ENCODE data around the gene TMEM131.
"Not testable (repeated sequence)": the region's sequence is repeated elsewhere in the genome, so short reads cannot be mapped to it uniquely, and the experiment has no call there.

Gene TMEM131

GRCh38 chr2:97961534-97961933 lies 34.2 kb downstream of the TMEM131 start:
- H3K4me3 Mint-ChIP-seq = no peak overlapping the region
- peaks cover 7% of the 10 kb centered on the region for H3K9me3 Mint-ChIP-seq
- peaks cover 5% of the 10 kb centered on the region for H3K36me3 Mint-ChIP-seq (ENCODE audit: low read depth)
- H3K27me3 Mint-ChIP-seq (ENCODE audit: low read depth, poor library complexity) = peaks cover 3% of the 10 kb centered on the region
- no peak overlapping the region for H3K27ac Mint-ChIP-seq
- no peak for DNase-seq
- peaks cover 26% of the 10 kb centered on the region for H3K4me1 Mint-ChIP-seq
- no peak for TF ChIP-seq CTCF (IDR thresholded peaks at IDR 0.05)

- H3K27ac Mint-ChIP-seq = no peak overlapping the region
- H3K27me3 Mint-ChIP-seq (ENCODE audit: low read depth, poor library complexity) = peaks cover 3% of the 10 kb centered on the region
- no peak for TF ChIP-seq CTCF (IDR thresholded peaks at IDR 0.05)
- H3K36me3 Mint-ChIP-seq (ENCODE audit: low read depth) = peaks cover 11% of the 10 kb centered on the region
- no peak for DNase-seq
- H3K4me1 Mint-ChIP-seq = peaks cover 6% of the 10 kb centered on the region
- no peak overlapping the region for H3K4me3 Mint-ChIP-seq
- H3K9me3 Mint-ChIP-seq = peaks cover 11% of the 10 kb centered on the region
These were observed 37.6 kb downstream of the TMEM131 start for GRCh38 chr2:97958184-97958583.

GRCh38 chr2:97957432-97958183 lies 38.1 kb downstream of the TMEM131 start:
- Mint-ChIP-seq H3K27ac (no peak overlapping the region), H3K4me3 (no peak overlapping the region), H3K4me1 (peaks cover 6% of the 10 kb centered on the region), H3K27me3 (ENCODE audit: low read depth, poor library complexity) (peaks cover 3% of the 10 kb centered on the region), H3K9me3 (peaks cover 10% of the 10 kb centered on the region), H3K36me3 (ENCODE audit: low read depth) (peaks cover 11% of the 10 kb centered on the region)
- DNase-seq = no peak
- no peak for TF ChIP-seq CTCF (IDR thresholded peaks at IDR 0.05)

GRCh38 chr2:97956753-97957152 lies 39.0 kb downstream of the TMEM131 start:
- DNase-seq; H3K27me3 Mint-ChIP-seq (ENCODE audit: low read depth, poor library complexity); H3K4me3 Mint-ChIP-seq; H3K9me3 Mint-ChIP-seq; H3K27ac Mint-ChIP-seq; H3K4me1 Mint-ChIP-seq: not testable (repeated sequence)
- H3K36me3 Mint-ChIP-seq (ENCODE audit: low read depth) = peaks cover 11% of the 10 kb centered on the region

GRCh38 chr2:97953853-97954252 lies 41.9 kb downstream of the TMEM131 start:
- Mint-ChIP-seq H3K27ac (no peak overlapping the region), H3K9me3 (peaks cover 14% of the 10 kb centered on the region)

GRCh38 chr2:97952357-97952756 lies 43.4 kb downstream of the TMEM131 start:
- Mint-ChIP-seq H3K36me3 (ENCODE audit: low read depth) (peaks cover 33% of the 10 kb centered on the region), H3K27ac (no peak overlapping the region), H3K4me1 (no peaks in the 10 kb centered on the region), H3K9me3 (peaks cover 26% of the 10 kb centered on the region), H3K4me3 (no peak overlapping the region), H3K27me3 (ENCODE audit: low read depth, poor library complexity) (no peaks in the 10 kb centered on the region)
- no peak for DNase-seq
- no peak for TF ChIP-seq CTCF (IDR thresholded peaks at IDR 0.05)

More at GRCh38 chr2:97953853-97954252, 41.9 kb downstream of the TMEM131 start:
- no peak overlapping the region for H3K4me3 Mint-ChIP-seq
- peaks cover 25% of the 10 kb centered on the region for H3K36me3 Mint-ChIP-seq (ENCODE audit: low read depth)
- no peak for TF ChIP-seq CTCF (IDR thresholded peaks at IDR 0.05)
- peaks cover 3% of the 10 kb centered on the region for H3K27me3 Mint-ChIP-seq (ENCODE audit: low read depth, poor library complexity)
- H3K4me1 Mint-ChIP-seq = peaks cover 4% of the 10 kb centered on the region
- DNase-seq = no peak

All from nephron progenitor cell (in vitro differentiated cells).